HepG2 (cell line): ENCODE measurements around the gene NRL.

Source experiments
- CREM ChIP-seq, 2 experiments: sonication (generic) in 1 of 2; formaldehyde crosslinking in 1 of 2; IDR thresholded peaks; 2 replicates each; pipeline versions ENCODE4 v1.4.0 to v1.6.1; 2016 to 2020; ENCODE audit warnings: antibody characterized with exemption in 1 of 2, mild to moderate bottlenecking in 1 of 2, missing genetic modification reagents in 1 of 2
- EZH2 ChIP-seq: conservative IDR thresholded peaks from 2 replicates; pipeline ENCODE4 v1.6.1; 2012; ENCODE audit warnings: mild to moderate bottlenecking, low read depth, low read length, moderate library complexity
- GABPA ChIP-seq, 2 experiments: IDR thresholded peaks; 2 replicates each; pipeline ENCODE4 v1.6.1; 2011 to 2016; ENCODE audit warnings: low read depth in 2 of 2, low read length in 1 of 2, missing biosample characterization in 1 of 2, missing genetic modification characterization in 1 of 2
- KAT8 ChIP-seq: IDR thresholded peaks from 2 replicates; pipeline ENCODE4 v1.6.1; 2016; ENCODE audit warnings: missing genetic modification reagents, missing compliant biosample characterization
- PHF20 ChIP-seq: sonication (generic); formaldehyde crosslinking; IDR thresholded peaks from 2 replicates; pipeline ENCODE4 v1.5.0; 2020; ENCODE audit warnings: mild to moderate bottlenecking, missing genetic modification reagents
- SP2 ChIP-seq: sonication (generic); formaldehyde crosslinking; IDR thresholded peaks from 2 replicates; pipeline ENCODE4 v1.5.1; 2020; ENCODE audit warnings: mild to moderate bottlenecking, missing genetic modification reagents
- TBX3 ChIP-seq: fragments of 450-650 bp; IDR thresholded peaks from 2 replicates; pipeline ENCODE4 v1.6.1; 2017; ENCODE audit warnings: antibody characterized with exemption, mild to moderate bottlenecking, inconsistent platforms, borderline replicate concordance
- ZBTB21 ChIP-seq: sonication (generic); formaldehyde crosslinking; IDR thresholded peaks from 2 replicates; pipeline ENCODE4 v1.4.0; 2020; ENCODE audit warnings: missing genetic modification reagents
- ZNF766 ChIP-seq: sonication (generic); formaldehyde crosslinking; IDR thresholded peaks from 2 replicates; pipeline ENCODE4 v1.5.0; 2020; ENCODE audit warnings: missing genetic modification reagents, borderline replicate concordance
- TF ChIP-seq, protein P1 (sequence below), 2 experiments: sonication (generic) in 1 of 2; formaldehyde crosslinking in 1 of 2; IDR thresholded peaks; 2 replicates each; pipeline versions ENCODE4 v1.5.1 to v1.6.1; 2011 to 2020; ENCODE audit warnings: borderline replicate concordance in 1 of 2, low read depth in 1 of 2, low read length in 1 of 2, mild to moderate bottlenecking in 1 of 2, missing genetic modification reagents in 1 of 2, moderate library complexity in 1 of 2

DNA sequence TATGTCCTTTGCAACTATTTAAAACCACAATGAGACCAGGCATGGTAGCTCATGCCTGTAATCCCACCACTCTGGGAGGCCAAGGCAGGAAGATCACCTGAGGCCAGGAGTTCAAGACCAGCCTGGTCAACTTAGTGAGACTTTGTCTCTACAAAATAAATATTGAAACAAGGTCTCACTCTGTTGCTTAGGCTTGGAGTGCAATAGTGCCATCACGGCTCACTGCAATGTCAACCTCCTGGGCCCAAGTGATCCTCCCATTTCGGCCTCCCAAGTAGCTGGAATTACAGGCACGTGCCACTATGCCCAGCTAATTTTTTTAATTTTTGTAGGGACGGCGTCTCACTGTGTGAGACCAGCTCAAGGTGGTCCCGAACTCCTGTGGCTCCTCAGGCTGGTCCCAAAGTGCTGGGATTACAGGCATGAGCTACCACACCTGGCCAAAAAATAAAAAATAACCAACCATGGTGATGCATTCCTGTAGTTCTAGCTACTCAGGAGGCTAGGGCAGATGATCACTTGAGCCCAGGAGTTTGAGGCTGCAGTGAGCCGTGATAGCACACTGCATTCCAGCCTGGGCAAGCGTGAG lies 14.8 kb upstream of the NRL start:
- TF ChIP-seq PHF20 (CRISPR knock-in tag) (no peak), GABPA (IDR thresholded peaks at IDR 0.05; ENCODE audit: low read depth, low read length) (no peak), GABPA (CRISPR knock-in tag; IDR thresholded peaks at IDR 0.05; ENCODE audit: low read depth) (no peak), EZH2 (no peak), TBX3 (no peak), ZNF766 (CRISPR knock-in tag) (no peak), KAT8 (CRISPR knock-in tag) (no peak), ZBTB21 (CRISPR knock-in tag) (no peak), SP2 (CRISPR knock-in tag) (no peak), CREM (IDR thresholded peaks at IDR 0.05) (no peak), CREM (CRISPR knock-in tag; IDR thresholded peaks at IDR 0.05) (no peak)
- TF ChIP-seq, protein P1, sequence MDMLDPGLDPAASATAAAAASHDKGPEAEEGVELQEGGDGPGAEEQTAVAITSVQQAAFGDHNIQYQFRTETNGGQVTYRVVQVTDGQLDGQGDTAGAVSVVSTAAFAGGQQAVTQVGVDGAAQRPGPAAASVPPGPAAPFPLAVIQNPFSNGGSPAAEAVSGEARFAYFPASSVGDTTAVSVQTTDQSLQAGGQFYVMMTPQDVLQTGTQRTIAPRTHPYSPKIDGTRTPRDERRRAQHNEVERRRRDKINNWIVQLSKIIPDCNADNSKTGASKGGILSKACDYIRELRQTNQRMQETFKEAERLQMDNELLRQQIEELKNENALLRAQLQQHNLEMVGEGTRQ (IDR thresholded peaks at IDR 0.05; ENCODE audit: low read depth, low read length): no peak
- TF ChIP-seq, protein P1 (CRISPR knock-in tag; IDR thresholded peaks at IDR 0.05; ENCODE audit: borderline replicate concordance): no peak
